ENCODE results near the gene PLA2G12B. TPM values are rescaled to one million over a fixed set of nuclear protein-coding genes. Genes with fewer than 3 reads are reported as not detected.
"Not testable (repeated sequence)": the region's sequence is repeated elsewhere in the genome, so short reads cannot be mapped to it uniquely, and the experiment has no call there.

Gene PLA2G12B
- total and polyA plus RNA-seq, 9 donors = not detected

DNA sequence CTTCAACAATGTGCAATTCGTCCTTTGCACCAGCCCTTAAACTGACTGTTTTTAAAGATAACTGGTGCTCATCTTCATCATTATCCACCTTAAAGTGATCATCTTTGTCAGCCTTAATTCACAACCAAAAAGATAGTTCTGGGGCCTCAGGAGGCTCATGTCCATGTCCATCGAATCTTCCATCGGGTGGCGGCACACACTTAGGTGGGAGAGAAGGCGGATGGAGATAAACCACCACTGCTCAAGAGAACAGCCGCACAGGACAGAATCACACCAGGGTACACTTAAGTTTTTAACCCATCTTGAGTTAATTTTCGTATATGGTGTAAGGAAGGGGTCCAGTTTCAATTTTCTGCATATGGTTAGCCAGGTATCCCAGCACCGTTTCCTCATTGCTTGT lies 36.3 kb downstream of the PLA2G12B start:
- DNase-seq = no peak
- intact Hi-C loops (cut with DNase I) = no loop called here
- 94 to 98% (median 95%) methylated on average over 8 of the region's 8 CpGs for WGBS, 3 donors

DNA sequence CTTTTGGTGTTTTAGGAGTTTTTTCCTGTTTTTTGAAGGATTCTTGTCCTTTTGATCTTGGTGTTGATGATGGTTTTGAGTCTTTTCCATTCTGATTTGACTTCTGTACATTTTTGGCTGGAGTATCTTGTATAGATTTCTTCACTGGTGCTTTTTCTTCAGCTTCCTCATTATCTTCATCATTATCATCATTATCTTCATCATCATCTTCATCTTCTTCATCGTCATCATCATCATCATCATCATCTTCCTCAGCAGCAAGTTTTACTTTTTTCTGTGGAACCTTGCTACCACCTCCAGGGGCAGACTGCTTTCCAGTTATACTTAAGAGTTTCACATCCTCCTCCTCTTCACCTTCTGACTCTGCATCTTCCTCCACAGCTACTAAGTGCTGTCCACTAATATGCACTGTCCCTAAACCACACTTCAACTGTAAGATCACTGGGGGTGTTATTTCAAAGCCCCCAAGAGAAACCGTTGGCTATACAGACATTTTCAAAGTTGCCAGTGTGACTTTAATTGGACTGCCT lies 36.7 kb downstream of the PLA2G12B start:
- 85 to 86% (median 86%) methylated on average over 2 of the region's 2 CpGs for WGBS, 3 donors
- DNase-seq; H3K36me3 ChIP-seq; H3K27ac ChIP-seq; H3K4me3 ChIP-seq; intact Hi-C loops (cut with DNase I); H3K4me1 ChIP-seq (ENCODE audit: insufficient read depth); H3K27me3 ChIP-seq; H3K9me3 ChIP-seq: not testable (repeated sequence)

More for the DNA sequence above, 36.3 kb downstream of the PLA2G12B start:
- Histone ChIP-seq H3K9me3 (no peaks in the 10 kb centered on the region), H3K27me3 (no peaks in the 10 kb centered on the region), H3K4me3 (no peak overlapping the region), H3K4me1 (ENCODE audit: insufficient read depth) (no peaks in the 10 kb centered on the region), H3K36me3 (no peaks in the 10 kb centered on the region), H3K27ac (no peak overlapping the region)
- TF ChIP-seq POLR2A (IDR thresholded peaks at IDR 0.05) (no peak), CTCF (IDR thresholded peaks at IDR 0.05) (no peak), EP300 (IDR thresholded peaks at IDR 0.05) (no peak)

GRCh38 chr10:72917201-72917600 lies 37.4 kb downstream of the PLA2G12B start:
- H3K27ac ChIP-seq; intact Hi-C loops (cut with DNase I); H3K4me3 ChIP-seq; DNase-seq; H3K9me3 ChIP-seq; H3K4me1 ChIP-seq (ENCODE audit: insufficient read depth); H3K36me3 ChIP-seq; H3K27me3 ChIP-seq: not testable (repeated sequence)
- 10 to 11% (median 10%) methylated on average over 3 of the region's 3 CpGs for WGBS, 3 donors

DNA sequence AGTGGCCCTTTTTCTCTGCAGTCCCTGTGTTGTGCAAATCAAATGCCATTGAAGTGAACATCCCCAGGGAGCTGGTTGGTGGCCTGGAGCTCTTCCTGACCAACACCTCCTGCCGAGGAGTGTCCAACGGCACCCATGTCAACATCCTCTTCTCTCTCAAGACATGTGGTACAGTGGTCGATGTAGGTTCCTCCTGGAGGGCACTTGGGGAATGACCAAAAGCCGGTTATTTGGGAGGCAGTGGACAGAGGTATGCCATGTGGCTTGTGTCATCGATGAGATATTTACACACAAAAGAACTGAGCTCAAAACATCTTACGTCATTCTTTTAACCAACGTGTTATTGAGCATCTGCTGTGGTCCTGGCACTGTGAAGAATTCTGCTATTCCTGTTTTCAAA lies 41.3 kb downstream of the PLA2G12B start:
- Histone ChIP-seq H3K9me3 (no peaks in the 10 kb centered on the region), H3K4me3 (no peak overlapping the region), H3K36me3 (no peaks in the 10 kb centered on the region), H3K27me3 (no peaks in the 10 kb centered on the region), H3K27ac (no peak overlapping the region), H3K4me1 (ENCODE audit: insufficient read depth) (no peaks in the 10 kb centered on the region)
- no peak for DNase-seq
- intact Hi-C loops (cut with DNase I) = no loop called here
- TF ChIP-seq POLR2A (IDR thresholded peaks at IDR 0.05) = no peak
- no peak for TF ChIP-seq EP300 (IDR thresholded peaks at IDR 0.05)
- 80 to 87% (median 81%) methylated on average over 7 of the region's 7 CpGs for WGBS, 3 donors

DNA sequence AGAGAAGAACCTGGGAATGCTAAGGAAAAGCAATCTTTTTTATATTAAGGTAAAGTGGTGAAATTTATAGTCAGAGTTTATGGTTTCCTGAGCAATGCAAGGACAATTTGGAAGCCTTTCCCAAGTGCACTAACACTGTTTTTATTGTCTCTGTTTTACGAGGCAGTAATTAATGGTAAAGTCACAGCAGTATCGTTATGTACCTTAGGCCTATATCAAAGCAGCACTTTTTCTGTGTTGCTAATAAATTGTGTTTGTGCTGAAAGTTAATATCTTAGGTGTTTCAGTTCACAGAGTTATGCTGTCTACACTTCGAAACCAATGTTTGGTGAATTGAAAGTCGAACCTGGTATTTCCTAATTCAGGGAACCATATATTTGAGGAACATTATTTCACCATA lies 41.9 kb downstream of the PLA2G12B start:
- intact Hi-C loops (cut with DNase I) = no loop called here
- no peaks in the 10 kb centered on the region for H3K4me1 ChIP-seq (ENCODE audit: insufficient read depth)
- no peak overlapping the region for H3K27ac ChIP-seq
- no peaks in the 10 kb centered on the region for H3K36me3 ChIP-seq
- DNase-seq = no peak
- H3K9me3 ChIP-seq = no peaks in the 10 kb centered on the region
- no peaks in the 10 kb centered on the region for H3K27me3 ChIP-seq
- no peak overlapping the region for H3K4me3 ChIP-seq
- 76 to 85% (median 82%) methylated on average over 4 of the region's 4 CpGs for WGBS, 3 donors
- no peak for TF ChIP-seq EP300 (IDR thresholded peaks at IDR 0.05)
- no peak for TF ChIP-seq CTCF (IDR thresholded peaks at IDR 0.05)
- no peak for TF ChIP-seq POLR2A (IDR thresholded peaks at IDR 0.05)

DNA sequence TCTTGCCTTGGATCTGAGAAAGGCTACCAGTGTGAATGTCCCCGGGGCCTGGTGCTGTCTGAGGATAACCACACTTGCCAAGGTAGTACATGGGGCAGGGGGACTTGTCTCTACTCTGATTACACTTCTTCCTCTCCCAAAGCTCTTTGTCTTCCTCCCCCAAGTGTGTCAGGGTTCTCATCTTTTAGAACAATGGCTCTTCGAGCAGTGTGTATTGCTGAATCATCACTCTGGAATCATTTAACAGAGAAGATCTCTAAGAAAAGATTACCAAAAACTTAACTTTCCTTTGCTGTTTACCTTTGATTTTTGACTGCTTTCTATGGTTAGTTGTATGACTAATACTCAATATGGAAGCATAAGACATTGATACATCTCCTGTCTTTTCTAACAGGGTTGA lies 42.8 kb downstream of the PLA2G12B start:
- intact Hi-C loops (cut with DNase I) = no loop called here
- no peak for TF ChIP-seq EP300 (IDR thresholded peaks at IDR 0.05)
- TF ChIP-seq CTCF (IDR thresholded peaks at IDR 0.05) = no peak
- no peak for TF ChIP-seq POLR2A (IDR thresholded peaks at IDR 0.05)
- Histone ChIP-seq H3K27ac (no peak overlapping the region), H3K4me3 (no peak overlapping the region), H3K27me3 (no peaks in the 10 kb centered on the region), H3K9me3 (no peaks in the 10 kb centered on the region), H3K36me3 (no peaks in the 10 kb centered on the region), H3K4me1 (ENCODE audit: insufficient read depth) (no peaks in the 10 kb centered on the region)
- DNase-seq = no peak
- WGBS, 3 donors = 94 to 100% (median 97%) methylated on average over 2 of the region's 2 CpGs

Measured in ovary (tissue), 9 donors.